K562 (cell line): ENCODE results near the gene RBM19. TPM values are rescaled to one million over a fixed set of nuclear protein-coding genes. Genes with fewer than 3 reads are reported as not detected.
A peak's percentile ranks its signal among the peaks of the same experiment; 100 is the strongest.

Experiments
- ATAC-seq: fragments of 200-7000 bp; cut with Tn5 transposase; 3 replicates; pipeline ENCODE4 v1.9.1; 2020; ENCODE audit warnings: moderate library complexity
- BruUV-seq: library from RNA; stranded (reverse); fragments of 400-500 nt; replicated peaks from 2 replicates; lab custom pipeline; 2021; lab: Mats Ljungman, UMichigan
- CTCF ChIA-PET: fragments of 300-600 bp; formaldehyde crosslinking; extraction: SDS; loops from one replicate; lab custom pipeline; 2021; ENCODE audit warnings: low intra/inter-chr PET ratio; lab: Yijun Ruan, JAX
- POLR2A ChIA-PET: fragments of 300-600, 350-650 bp; sonication (Branson Sonifier 250); formaldehyde crosslinking; extraction: SDS; loops from one replicate; lab custom pipeline; 2021; ENCODE audit warnings: antibody characterized with exemption, inconsistent platforms; lab: Yijun Ruan, JAX
- DNase-seq, 4 experiments: peaks; one replicate each; pipeline versions ENCODE4 v3.0.0 to v3.0.0-alpha.2; 2011 to 2018; ENCODE audit warnings: low spot score in 3 of 4, mixed read lengths in 3 of 4; ENCODE audit errors: extremely low read depth in 1 of 4
- FAIRE-seq: peaks from 2 replicates; lab custom pipeline; 2011; peaks lifted over from hg19 to GRCh38; lab: Jason Lieb, UNC
- H2AFZ ChIP-seq: 2 replicates; pipeline ENCODE4 v1.6.0; 2011; ENCODE audit warnings: low read depth, low read length, control low read depth, inconsistent platforms
- H3K27ac ChIP-seq: fragments of 200-600 bp; 3 replicates; pipeline ENCODE4 v1.8.0; 2011; ENCODE audit warnings: low read depth, mild to moderate bottlenecking, control low read depth, inconsistent platforms, low read length, moderate library complexity, mixed read lengths; ENCODE audit errors: extremely low read depth
- H3K27me3 ChIP-seq, 2 experiments: fragments of 300-600 bp in 1 of 2; 2 replicates in 1 of 2; 3 replicates in 1 of 2; pipeline versions ENCODE4 v1.6.0 to v1.8.0; 2011; ENCODE audit warnings: inconsistent platforms in 2 of 2, low read length in 2 of 2, mild to moderate bottlenecking in 1 of 2, mixed read lengths in 1 of 2, moderate library complexity in 1 of 2; ENCODE audit not compliant: control insufficient read depth in 2 of 2, insufficient read depth in 2 of 2
- H3K36me3 ChIP-seq: fragments of 300-600 bp; 3 replicates; pipeline ENCODE4 v1.8.0; 2011; ENCODE audit warnings: mild to moderate bottlenecking, low read length, inconsistent platforms; ENCODE audit not compliant: control insufficient read depth, insufficient read depth
- H3K4me1 ChIP-seq, 2 experiments: fragments of 200-600 bp in 1 of 2; replicated peaks in 1 of 2; 2 replicates in 1 of 2; 3 replicates in 1 of 2; pipeline versions ENCODE4 v1.5.1 to v1.8.0; 2011; ENCODE audit warnings: inconsistent platforms in 2 of 2, low read length in 2 of 2, mild to moderate bottlenecking in 1 of 2, mixed read lengths in 1 of 2, moderate library complexity in 1 of 2; ENCODE audit not compliant: control insufficient read depth in 2 of 2, insufficient read depth in 2 of 2
- H3K4me2 ChIP-seq: 2 replicates; pipeline ENCODE4 v1.6.1; 2011; ENCODE audit warnings: low read length, control low read depth, inconsistent platforms, mixed read lengths; ENCODE audit not compliant: insufficient read depth
- H3K4me3 ChIP-seq: fragments of 200-600 bp; sonication (generic), shearing (Covaris generic); 2 replicates; pipeline ENCODE4 v1.5.1; 2016; ENCODE audit warnings: control low read depth, inconsistent platforms
- H3K79me2 ChIP-seq: fragments of 200-600 bp; 3 replicates; pipeline ENCODE4 v1.8.0; 2011; ENCODE audit warnings: low read length, inconsistent platforms; ENCODE audit not compliant: control insufficient read depth, insufficient read depth
- H3K9ac ChIP-seq, 2 experiments: 2 replicates each; pipeline versions ENCODE4 v1.6.0 to v1.6.1; 2011; ENCODE audit warnings: low read depth in 2 of 2, low read length in 2 of 2, control low read depth in 1 of 2, inconsistent platforms in 1 of 2, mild to moderate bottlenecking in 1 of 2, mixed read lengths in 1 of 2; ENCODE audit not compliant: insufficient read depth in 1 of 2
- H3K9me1 ChIP-seq: one replicate; pipeline ENCODE4 v1.6.0; 2011; ENCODE audit warnings: inconsistent platforms, mild to moderate bottlenecking, low read length, moderate library complexity; ENCODE audit not compliant: control insufficient read depth, insufficient read depth
- H3K9me3 ChIP-seq: replicated peaks from 2 replicates; pipeline ENCODE4 v1.5.1; 2011; ENCODE audit warnings: low read depth, low read length, inconsistent platforms; ENCODE audit not compliant: control insufficient read depth, insufficient read depth
- H4K20me1 ChIP-seq: replicated peaks from 2 replicates; pipeline ENCODE4 v1.6.1; 2011; ENCODE audit warnings: low read length, inconsistent platforms, mixed read lengths; ENCODE audit not compliant: control insufficient read depth, insufficient read depth
- HDGF ChIP-seq: fragments of 450-650 bp; IDR thresholded peaks from 2 replicates; pipeline ENCODE4 v1.6.1; 2016
- NR2C2 ChIP-seq, 2 experiments: fragments of 200-800 bp in 1 of 2; sonication (Bioruptor generic) in 1 of 2; sonication (generic) in 1 of 2; formaldehyde crosslinking in 1 of 2; IDR thresholded peaks; 2 replicates each; pipeline versions ENCODE4 v1.6.1 to v1.8.0; 2016 to 2022; ENCODE audit warnings: mild to moderate bottlenecking in 1 of 2, missing compliant biosample characterization in 1 of 2, missing genetic modification characterization in 1 of 2, missing genetic modification reagents in 1 of 2
- PPARD ChIP-seq: fragments of 250-450 bp; sonication (Bioruptor Pico); IDR thresholded peaks from 2 replicates; pipeline ENCODE4 v1.8.0; 2022; ENCODE audit warnings: inconsistent platforms, mild to moderate bottlenecking, moderate library complexity
- ZNF184 ChIP-seq: sonication (generic); formaldehyde crosslinking; IDR thresholded peaks from 2 replicates; pipeline ENCODE4 v1.5.0; 2020; ENCODE audit warnings: missing genetic modification reagents
- WGBS: fragments of 100-300 bp; shearing (Covaris generic); methylation state at CpG from one replicate; pipeline ENCODE4 v1.1.6; 2016; ENCODE audit warnings: low coverage, mixed read lengths; ENCODE audit not compliant: insufficient coverage; ENCODE audit errors: missing lambda C conversion rate; 5-methylcytosine and 5-hydroxymethylcytosine counted together
- in situ Hi-C: fragments of 300-500 bp; cut with MboI; formaldehyde crosslinking; loops from 4 replicates; pipeline ENCODE4 v1.15.0; 2018; ENCODE audit warnings: inconsistent platforms, mixed read lengths
- intact Hi-C: fragments of 100-400 bp; cut with micrococcal nuclease; formaldehyde crosslinking; loops from 2 replicates; pipeline ENCODE4 v1.14.2; 2022
- polyA plus RNA-seq, 8 experiments: library from polyadenylated mRNA; depleted of rRNA in 4 of 8; stranded (reverse) in 5 of 8; unstranded in 3 of 8; fragments of >200 nt; fragmentation: Nextera tagmentation in 2 of 8; fragmentation: Illumina TruSeq in 1 of 8; extraction: Ambion mirVana in 2 of 8; extraction: Trizol in 1 of 8; gene quantifications; 2 replicates each; pipeline versions ENCODE4 v1.2.1 to v1.2.3, GENCODE V29; 2011 to 2014; ENCODE audit warnings: inconsistent platforms in 1 of 8, missing spikeins in 1 of 8
- total RNA-seq, 7 experiments: library from RNA; depleted of rRNA in 6 of 7; stranded (reverse); fragments of >200 nt in 6 of 7; fragmentation: Illumina TruSeq in 2 of 7; extraction: Trizol in 2 of 7; gene quantifications; 2 replicates each; pipeline versions ENCODE4 v1.2.1 to v1.2.3, GENCODE V29; 2011 to 2021; ENCODE audit warnings: low replicate concordance in 1 of 7
- TF ChIP-seq, protein P1 (sequence below): fragments of 450-650 bp; IDR thresholded peaks from 2 replicates; pipeline ENCODE4 v1.6.1; 2016; ENCODE audit warnings: low read depth

Gene RBM19
- total and polyA plus RNA-seq, 9 of the 15 experiments (the other 6 are each of a cell fraction or from before 2014, with no cell fraction given), result 16.0 to 58.4 (median 37.9) TPM

GRCh38 chr12:113906411-113907200 lies 59.5 kb downstream of the RBM19 start:
- ATAC-seq, result no peak
- Histone ChIP-seq H3K79me2 (no peaks in the 10 kb centered on the region), H3K4me2 (no peak overlapping the region), H3K9me3 (no peaks in the 10 kb centered on the region), H4K20me1 (no peaks in the 10 kb centered on the region; the same call in 1 of the 2 replicates), H3K27ac (no peak overlapping the region), H2AFZ (no peak overlapping the region), H3K4me3 (no peak overlapping the region)
- CTCF ChIA-PET, result no interaction called here
- in situ Hi-C loops, result no loop called here
- WGBS, result 92% methylated on average over 19 of the region's 19 CpGs
- DNase-seq, result no peak
- intact Hi-C loops, result no loop called here
- no TSS peak for BruUV-seq
- TF ChIP-seq ZNF184 (CRISPR knock-in tag) (no peak), NR2C2 (CRISPR knock-in tag; IDR thresholded peaks at IDR 0.05) (no peak), NR2C2 (tag; IDR thresholded peaks at IDR 0.05) (no peak)
- TF ChIP-seq, all 486 proteins: peak for 0
- Histone ChIP-seq H3K9ac (no peak overlapping the region), H3K9me1 (no peaks in the 10 kb centered on the region), H3K27me3 (no peaks in the 10 kb centered on the region), H3K36me3 (peaks cover 75% of the 10 kb centered on the region; the same call in 2 of the 3 replicates), H3K4me1 (peaks cover 0 to 4% of the 10 kb centered on the region in 2 experiments; a peak in 2 of 5 replicates)
- no peak for FAIRE-seq
- POLR2A ChIA-PET, result interaction anchor here (1.1 kb wide), 2 partner anchors 29 to 41 kb away, joined by 3 read pairs; no protein-coding TSS in a partner anchor

DNA sequence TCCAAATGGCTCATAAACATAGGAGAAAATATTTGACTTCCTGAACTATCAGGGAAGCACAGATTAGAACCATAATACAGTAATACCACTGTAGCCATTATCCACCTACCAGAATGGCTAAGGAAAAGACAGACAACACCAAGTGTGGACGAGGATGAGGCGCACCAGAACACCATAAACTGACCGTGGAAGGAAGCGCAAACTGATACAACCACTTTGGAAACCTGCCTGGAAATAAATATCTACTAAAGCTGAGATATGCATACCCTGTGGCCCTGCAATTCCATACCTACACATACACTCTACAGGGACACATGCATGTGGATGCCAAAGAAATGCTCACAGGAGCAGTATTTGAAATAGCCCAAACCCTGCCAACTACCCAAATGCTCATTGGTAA lies 60.3 kb downstream of the RBM19 start:
- in situ Hi-C loops, result no loop called here
- WGBS, result 81% methylated on average over 4 of the region's 4 CpGs
- FAIRE-seq, result no peak
- TF ChIP-seq PPARD (CRISPR knock-in tag), result no peak
- TF ChIP-seq, protein P1, sequence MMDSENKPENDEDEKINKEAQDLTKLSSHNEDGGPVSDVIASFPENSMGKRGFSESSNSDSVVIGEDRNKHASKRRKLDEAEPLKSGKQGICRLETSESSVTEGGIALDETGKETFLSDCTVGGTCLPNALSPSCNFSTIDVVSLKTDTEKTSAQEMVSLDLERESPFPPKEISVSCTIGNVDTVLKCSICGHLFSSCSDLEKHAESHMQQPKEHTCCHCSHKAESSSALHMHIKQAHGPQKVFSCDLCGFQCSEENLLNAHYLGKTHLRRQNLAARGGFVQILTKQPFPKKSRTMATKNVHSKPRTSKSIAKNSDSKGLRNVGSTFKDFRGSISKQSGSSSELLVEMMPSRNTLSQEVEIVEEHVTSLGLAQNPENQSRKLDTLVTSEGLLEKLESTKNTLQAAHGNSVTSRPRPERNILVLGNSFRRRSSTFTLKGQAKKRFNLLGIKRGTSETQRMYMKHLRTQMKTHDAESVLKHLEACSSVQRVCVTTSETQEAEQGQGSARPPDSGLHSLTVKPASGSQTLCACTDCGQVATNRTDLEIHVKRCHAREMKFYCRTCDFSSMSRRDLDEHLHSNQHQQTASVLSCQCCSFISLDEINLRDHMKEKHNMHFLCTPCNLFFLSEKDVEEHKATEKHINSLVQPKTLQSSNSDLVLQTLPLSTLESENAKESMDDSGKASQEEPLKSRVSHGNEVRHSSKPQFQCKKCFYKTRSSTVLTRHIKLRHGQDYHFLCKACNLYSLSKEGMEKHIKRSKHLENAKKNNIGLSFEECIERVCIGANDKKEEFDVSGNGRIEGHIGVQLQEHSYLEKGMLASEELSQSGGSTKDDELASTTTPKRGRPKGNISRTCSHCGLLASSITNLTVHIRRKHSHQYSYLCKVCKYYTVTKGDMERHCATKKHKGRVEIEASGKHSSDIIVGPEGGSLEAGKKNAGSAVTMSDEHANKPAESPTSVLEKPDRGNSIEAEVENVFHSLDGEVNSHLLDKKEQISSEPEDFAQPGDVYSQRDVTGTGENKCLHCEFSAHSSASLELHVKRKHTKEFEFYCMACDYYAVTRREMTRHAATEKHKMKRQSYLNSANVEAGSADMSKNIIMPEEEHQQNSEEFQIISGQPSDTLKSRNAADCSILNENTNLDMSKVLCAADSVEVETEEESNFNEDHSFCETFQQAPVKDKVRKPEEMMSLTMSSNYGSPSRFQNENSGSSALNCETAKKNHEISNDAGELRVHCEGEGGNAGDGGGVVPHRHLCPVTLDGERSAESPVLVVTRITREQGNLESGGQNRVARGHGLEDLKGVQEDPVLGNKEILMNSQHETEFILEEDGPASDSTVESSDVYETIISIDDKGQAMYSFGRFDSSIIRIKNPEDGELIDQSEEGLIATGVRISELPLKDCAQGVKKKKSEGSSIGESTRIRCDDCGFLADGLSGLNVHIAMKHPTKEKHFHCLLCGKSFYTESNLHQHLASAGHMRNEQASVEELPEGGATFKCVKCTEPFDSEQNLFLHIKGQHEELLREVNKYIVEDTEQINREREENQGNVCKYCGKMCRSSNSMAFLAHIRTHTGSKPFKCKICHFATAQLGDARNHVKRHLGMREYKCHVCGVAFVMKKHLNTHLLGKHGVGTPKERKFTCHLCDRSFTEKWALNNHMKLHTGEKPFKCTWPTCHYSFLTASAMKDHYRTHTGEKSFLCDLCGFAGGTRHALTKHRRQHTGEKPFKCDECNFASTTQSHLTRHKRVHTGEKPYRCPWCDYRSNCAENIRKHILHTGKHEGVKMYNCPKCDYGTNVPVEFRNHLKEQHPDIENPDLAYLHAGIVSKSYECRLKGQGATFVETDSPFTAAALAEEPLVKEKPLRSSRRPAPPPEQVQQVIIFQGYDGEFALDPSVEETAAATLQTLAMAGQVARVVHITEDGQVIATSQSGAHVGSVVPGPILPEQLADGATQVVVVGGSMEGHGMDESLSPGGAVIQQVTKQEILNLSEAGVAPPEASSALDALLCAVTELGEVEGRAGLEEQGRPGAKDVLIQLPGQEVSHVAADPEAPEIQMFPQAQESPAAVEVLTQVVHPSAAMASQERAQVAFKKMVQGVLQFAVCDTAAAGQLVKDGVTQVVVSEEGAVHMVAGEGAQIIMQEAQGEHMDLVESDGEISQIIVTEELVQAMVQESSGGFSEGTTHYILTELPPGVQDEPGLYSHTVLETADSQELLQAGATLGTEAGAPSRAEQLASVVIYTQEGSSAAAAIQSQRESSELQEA, result 0 out of 2 replicates have a peak, but pooled peaks have one; percentile 23
- no peak for TF ChIP-seq HDGF

More for the DNA sequence above, 60.3 kb downstream of the RBM19 start:
- Histone ChIP-seq H2AFZ (no peak overlapping the region), H3K79me2 (no peaks in the 10 kb centered on the region), H3K4me1 (peaks cover 0 to 4% of the 10 kb centered on the region in 2 experiments; a peak in 2 of 5 replicates), H3K4me3 (no peak overlapping the region), H3K9me1 (no peaks in the 10 kb centered on the region), H3K27me3 (no peaks in the 10 kb centered on the region), H3K9me3 (no peaks in the 10 kb centered on the region), H3K4me2 (no peak overlapping the region), H3K9ac (no peak overlapping the region), H3K27ac (no peak overlapping the region), H3K36me3 (peaks cover 68% of the 10 kb centered on the region; the same call in 2 of the 3 replicates), H4K20me1 (no peaks in the 10 kb centered on the region; the same call in 1 of the 2 replicates)
- DNase-seq (no peak), ATAC-seq (no peak)
- intact Hi-C loops, result no loop called here
- ChIA-PET CTCF (no interaction called here), POLR2A (interaction anchor here (1.1 kb wide), 2 partner anchors 28 to 40 kb away, joined by 3 read pairs; no protein-coding TSS in a partner anchor)
- BruUV-seq, result no TSS peak
